OCI-LY1 (cell line): ENCODE data around the gene OR1I1.

Experiments
- H2AFZ ChIP-seq: fragments of 200-600 bp; sonication (generic), shearing (Covaris generic); 2 replicates; pipeline ENCODE4 v1.6.0; 2014; ENCODE audit warnings: antibody characterized with exemption, mild to moderate bottlenecking, low read length
- H3F3A ChIP-seq: fragments of 200-600 bp; sonication (generic), shearing (Covaris generic); 2 replicates; pipeline ENCODE4 v1.6.0; 2014; ENCODE audit warnings: mild to moderate bottlenecking, antibody characterized with exemption, low read length, moderate library complexity; ENCODE audit not compliant: insufficient read depth
- H3K27ac ChIP-seq: fragments of 200-600 bp; sonication (generic); 2 replicates; pipeline ENCODE4 v1.5.1; 2014; ENCODE audit warnings: low read length, mixed run types, mild to moderate bottlenecking, low read depth; ENCODE audit not compliant: poor library complexity, severe bottlenecking
- H3K27me3 ChIP-seq: fragments of 200-600 bp; sonication (generic); 2 replicates; pipeline ENCODE4 v1.6.0; 2014; ENCODE audit warnings: antibody characterized with exemption, mild to moderate bottlenecking, low read length, moderate library complexity; ENCODE audit not compliant: insufficient read depth
- H3K36me3 ChIP-seq: fragments of 200-600 bp; sonication (generic); 2 replicates; pipeline ENCODE4 v1.6.1; 2014; ENCODE audit warnings: mild to moderate bottlenecking, antibody characterized with exemption, low read length, moderate library complexity, mixed read lengths; ENCODE audit not compliant: insufficient read depth
- H3K4me1 ChIP-seq: fragments of 200-600 bp; sonication (generic); 2 replicates; pipeline ENCODE4 v1.5.1; 2014; ENCODE audit warnings: mild to moderate bottlenecking, low read length, moderate library complexity; ENCODE audit not compliant: insufficient read depth, severe bottlenecking
- H3K4me2 ChIP-seq: fragments of 200-600 bp; sonication (generic), shearing (Covaris generic); 2 replicates; pipeline ENCODE4 v1.6.1; 2014; ENCODE audit warnings: low read length
- H3K4me3 ChIP-seq: fragments of 200-600 bp; sonication (generic); 2 replicates; pipeline ENCODE4 v1.5.1; 2014; ENCODE audit warnings: low read length, low read depth, mild to moderate bottlenecking, mixed read lengths; ENCODE audit not compliant: poor library complexity, severe bottlenecking
- H3K79me2 ChIP-seq: fragments of 200-600 bp; shearing (Covaris generic); 2 replicates; pipeline ENCODE4 v1.6.1; 2016; ENCODE audit warnings: mixed run types, low read length, mixed read lengths; ENCODE audit not compliant: insufficient read depth
- H3K9ac ChIP-seq: fragments of 200-600 bp; sonication (generic), shearing (Covaris generic); 2 replicates; pipeline ENCODE4 v1.6.1; 2014; ENCODE audit warnings: mild to moderate bottlenecking, low read length, mixed read lengths
- H3K9me2 ChIP-seq: fragments of 200-600 bp; sonication (generic), shearing (Covaris generic); 2 replicates; pipeline ENCODE4 v1.6.1; 2014; ENCODE audit warnings: low read depth, mild to moderate bottlenecking, low read length, mixed read lengths
- H3K9me3 ChIP-seq: fragments of 200-600 bp; shearing (Covaris generic); 2 replicates; pipeline ENCODE4 v1.6.1; 2014; ENCODE audit warnings: low read length, mixed read lengths
- H4K20me1 ChIP-seq: fragments of 200-600 bp; sonication (generic), shearing (Covaris generic); 2 replicates; pipeline ENCODE4 v1.6.0; 2016; ENCODE audit warnings: mild to moderate bottlenecking, low read length; ENCODE audit not compliant: insufficient read depth
- EZH2 ChIP-seq: fragments of 200-600 bp; sonication (generic), shearing (Covaris generic); IDR thresholded peaks from 2 replicates; pipeline ENCODE4 v1.8.0; 2017; ENCODE audit warnings: borderline replicate concordance, mixed run types, mild to moderate bottlenecking, antibody characterized with exemption, low read length, moderate library complexity, mixed read lengths
- TF ChIP-seq, protein P1 (sequence below): fragments of 200-600 bp; sonication (generic), shearing (Covaris generic); IDR thresholded peaks from 2 replicates; pipeline ENCODE4 v1.5.1; 2017; ENCODE audit warnings: mild to moderate bottlenecking, antibody characterized with exemption, low read length, moderate library complexity, mixed read lengths

The OR1I1 gene, protein sequence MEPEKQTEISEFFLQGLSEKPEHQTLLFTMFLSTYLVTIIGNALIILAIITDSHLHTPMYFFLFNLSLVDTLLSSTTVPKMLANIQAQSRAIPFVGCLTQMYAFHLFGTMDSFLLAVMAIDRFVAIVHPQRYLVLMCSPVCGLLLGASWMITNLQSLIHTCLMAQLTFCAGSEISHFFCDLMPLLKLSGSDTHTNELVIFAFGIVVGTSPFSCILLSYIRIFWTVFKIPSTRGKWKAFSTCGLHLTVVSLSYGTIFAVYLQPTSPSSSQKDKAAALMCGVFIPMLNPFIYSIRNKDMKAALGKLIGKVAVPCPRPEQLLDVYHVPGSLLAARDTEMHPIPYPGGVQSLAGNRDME

GRCh38 chr19:15081911-15082310 is at the start of gene OR1I1:
TSS of gene OR1I1 (plus strand) at chr19:15082211. CDS start at chr19:15087066, 4,855 bp downstream.
- Histone ChIP-seq H3K9me3 (no peaks in the 10 kb centered on the region), H4K20me1 (no peaks in the 10 kb centered on the region), H3K4me1 (no peaks in the 10 kb centered on the region), H3K27me3 (peaks cover 4% of the 10 kb centered on the region; the same call in 1 of the 2 replicates), H3K79me2 (no peaks in the 10 kb centered on the region), H3K9ac (no peak within 1 kb of the TSS), H3K36me3 (no peaks in the 10 kb centered on the region), H3K9me2 (no peaks in the 10 kb centered on the region), H3K4me3 (no peak within 1 kb of the TSS), H3K4me2 (no peak within 1 kb of the TSS), H3K27ac (no peak within 1 kb of the TSS), H3F3A (no peaks in the 10 kb centered on the region), H2AFZ (no peak within 1 kb of the TSS)
- TF ChIP-seq EZH2, result no peak
- TF ChIP-seq, protein P1, sequence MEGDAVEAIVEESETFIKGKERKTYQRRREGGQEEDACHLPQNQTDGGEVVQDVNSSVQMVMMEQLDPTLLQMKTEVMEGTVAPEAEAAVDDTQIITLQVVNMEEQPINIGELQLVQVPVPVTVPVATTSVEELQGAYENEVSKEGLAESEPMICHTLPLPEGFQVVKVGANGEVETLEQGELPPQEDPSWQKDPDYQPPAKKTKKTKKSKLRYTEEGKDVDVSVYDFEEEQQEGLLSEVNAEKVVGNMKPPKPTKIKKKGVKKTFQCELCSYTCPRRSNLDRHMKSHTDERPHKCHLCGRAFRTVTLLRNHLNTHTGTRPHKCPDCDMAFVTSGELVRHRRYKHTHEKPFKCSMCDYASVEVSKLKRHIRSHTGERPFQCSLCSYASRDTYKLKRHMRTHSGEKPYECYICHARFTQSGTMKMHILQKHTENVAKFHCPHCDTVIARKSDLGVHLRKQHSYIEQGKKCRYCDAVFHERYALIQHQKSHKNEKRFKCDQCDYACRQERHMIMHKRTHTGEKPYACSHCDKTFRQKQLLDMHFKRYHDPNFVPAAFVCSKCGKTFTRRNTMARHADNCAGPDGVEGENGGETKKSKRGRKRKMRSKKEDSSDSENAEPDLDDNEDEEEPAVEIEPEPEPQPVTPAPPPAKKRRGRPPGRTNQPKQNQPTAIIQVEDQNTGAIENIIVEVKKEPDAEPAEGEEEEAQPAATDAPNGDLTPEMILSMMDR, result no peak

DNA sequence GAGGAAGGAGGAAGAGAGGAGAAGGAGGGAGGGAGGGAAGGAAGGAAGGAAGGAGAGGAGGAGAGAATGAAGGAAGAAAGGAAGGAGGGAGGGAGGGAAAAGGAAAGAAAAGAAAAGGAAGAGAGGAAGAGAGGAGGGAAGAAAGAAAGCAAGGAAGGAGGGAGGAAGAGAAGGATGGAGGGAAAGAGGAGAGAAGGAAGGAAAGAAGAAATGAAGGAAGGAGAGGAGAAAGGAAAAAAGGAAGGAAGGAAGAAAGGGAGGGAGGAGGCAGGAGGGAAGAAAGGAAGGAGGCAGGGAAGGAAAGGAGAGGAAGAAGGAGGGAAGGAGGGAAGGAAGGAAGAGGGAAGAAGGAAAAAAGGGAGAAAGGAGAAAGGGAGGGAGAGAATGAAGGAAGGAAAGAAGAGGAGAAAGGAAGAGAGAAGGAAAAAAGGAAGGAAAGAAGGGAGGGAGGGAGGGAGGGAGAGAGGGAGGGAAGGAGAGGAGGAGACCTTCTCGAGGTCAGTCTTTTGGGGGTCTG is 46.2 kb upstream of the OR1I1 start:
- H3K9me3 ChIP-seq, result no peaks in the 10 kb centered on the region
- no peak overlapping the region for H3K4me3 ChIP-seq
- no peaks in the 10 kb centered on the region for H3K27me3 ChIP-seq
- no peaks in the 10 kb centered on the region for H3K9me2 ChIP-seq
- H3K36me3 ChIP-seq, result no peaks in the 10 kb centered on the region
- H3F3A ChIP-seq, result no peaks in the 10 kb centered on the region
- H4K20me1 ChIP-seq, result no peaks in the 10 kb centered on the region
- no peak overlapping the region for H2AFZ ChIP-seq
- TF ChIP-seq, protein P1, result no peak
- TF ChIP-seq EZH2, result no peak
- H3K4me2 ChIP-seq, result no peak overlapping the region
- no peak overlapping the region for H3K27ac ChIP-seq
- no peaks in the 10 kb centered on the region for H3K4me1 ChIP-seq
- H3K79me2 ChIP-seq, result no peaks in the 10 kb centered on the region
- H3K9ac ChIP-seq, result no peak overlapping the region

- H3K27me3 ChIP-seq, result no peaks in the 10 kb centered on the region
- no peaks in the 10 kb centered on the region for H3K4me1 ChIP-seq
- TF ChIP-seq EZH2, result no peak
- TF ChIP-seq, protein P1, result no peak
- H3K27ac ChIP-seq, result no peak overlapping the region
- H3F3A ChIP-seq, result no peaks in the 10 kb centered on the region
- no peaks in the 10 kb centered on the region for H3K36me3 ChIP-seq
- no peak overlapping the region for H3K4me3 ChIP-seq
- no peaks in the 10 kb centered on the region for H3K9me3 ChIP-seq
- no peaks in the 10 kb centered on the region for H3K9me2 ChIP-seq
- no peak overlapping the region for H3K4me2 ChIP-seq
- no peak overlapping the region for H2AFZ ChIP-seq
- no peaks in the 10 kb centered on the region for H3K79me2 ChIP-seq
- H4K20me1 ChIP-seq, result no peaks in the 10 kb centered on the region
- no peak overlapping the region for H3K9ac ChIP-seq
Observed at GRCh38 chr19:15037586-15037985, 44.4 kb upstream of the OR1I1 start.
